Activated CD4-positive, alpha-beta memory T cell treated with anti-CD3 and anti-CD28 coated beads for 36 hours (primary cell): ENCODE data around the gene CCDC116. TPM values are rescaled to one million over a fixed set of nuclear protein-coding genes. Genes with fewer than 3 reads are reported as not detected.
"Not testable (repeated sequence)": the region's sequence is repeated elsewhere in the genome, so short reads cannot be mapped to it uniquely, and the experiment has no call there.

ENCODE experiments used
- CTCF ChIA-PET: fragments of 350-600 bp; sonication (Branson Sonifier 250); formaldehyde crosslinking; loops from one replicate; lab custom pipeline; 2021; ENCODE audit warnings: antibody characterized with exemption, inconsistent platforms; lab: Charles Lee
- POLR2A ChIA-PET: fragments of 350-600 bp; sonication (Branson Sonifier 250); formaldehyde crosslinking; loops from one replicate; lab custom pipeline; 2021; ENCODE audit warnings: antibody characterized with exemption; lab: Charles Lee
- DNase-seq: peaks from one replicate; pipeline ENCODE4 v3.0.0-alpha.2; 2020
- H3K27ac Mint-ChIP-seq: one replicate; pipeline ENCODE4 v1.8.0; 2021; ENCODE audit warnings: mixed read lengths
- H3K27me3 Mint-ChIP-seq: one replicate; pipeline ENCODE4 v1.8.0; 2021; ENCODE audit warnings: mixed read lengths
- H3K36me3 Mint-ChIP-seq: one replicate; pipeline ENCODE4 v1.8.0; 2021; ENCODE audit warnings: mixed read lengths
- H3K4me1 Mint-ChIP-seq: one replicate; pipeline ENCODE4 v1.8.0; 2021; ENCODE audit warnings: low read depth, mixed read lengths
- H3K4me3 Mint-ChIP-seq: one replicate; pipeline ENCODE4 v1.8.0; 2021; ENCODE audit warnings: mild to moderate bottlenecking, mixed read lengths
- H3K9me3 Mint-ChIP-seq: one replicate; pipeline ENCODE4 v1.8.0; 2021; ENCODE audit warnings: mixed read lengths
- intact Hi-C: fragments of 100-400 bp; cut with micrococcal nuclease; formaldehyde crosslinking; loops from one replicate; pipeline ENCODE4 v1.15.1; 2023
- total RNA-seq, 2 experiments: library from RNA; stranded (reverse); gene quantifications; one replicate each; pipeline ENCODE4 v1.2.3, GENCODE V29; 2021

The CCDC116 gene
- total RNA-seq, 2 experiments from 2014 or later: 0.27 to 0.31 TPM

- Mint-ChIP-seq H3K27me3 (no peaks in the 10 kb centered on the region), H3K9me3 (no peaks in the 10 kb centered on the region), H3K27ac (no peak overlapping the region), H3K4me1 (peaks cover 3% of the 10 kb centered on the region), H3K36me3 (peaks cover 34% of the 10 kb centered on the region), H3K4me3 (no peak overlapping the region)
- intact Hi-C loops: no loop called here
- CTCF ChIA-PET: no interaction called here
- no peak for DNase-seq
- POLR2A ChIA-PET: no interaction called here
Measured at GRCh38 chr22:21677606-21678443, 45.3 kb downstream of the CCDC116 start.

- H3K4me3 Mint-ChIP-seq, H3K27ac Mint-ChIP-seq, DNase-seq, POLR2A ChIA-PET, H3K27me3 Mint-ChIP-seq, CTCF ChIA-PET, H3K4me1 Mint-ChIP-seq, intact Hi-C loops, H3K9me3 Mint-ChIP-seq: not testable (repeated sequence)
- peaks cover 28% of the 10 kb centered on the region for H3K36me3 Mint-ChIP-seq
Measured at GRCh38 chr22:21678842-21679241, 46.3 kb downstream of the CCDC116 start.

GRCh38 chr22:21679383-21679782 is 46.8 kb downstream of the CCDC116 start:
- Mint-ChIP-seq H3K4me3 (no peak overlapping the region), H3K4me1 (peaks cover 3% of the 10 kb centered on the region), H3K27ac (no peak overlapping the region), H3K9me3 (no peaks in the 10 kb centered on the region), H3K36me3 (peaks cover 26% of the 10 kb centered on the region), H3K27me3 (no peaks in the 10 kb centered on the region)
- CTCF ChIA-PET: no interaction called here
- POLR2A ChIA-PET: no interaction called here
- intact Hi-C loops: no loop called here
- no peak for DNase-seq

- peaks cover 3% of the 10 kb centered on the region for H3K4me1 Mint-ChIP-seq
- intact Hi-C loops: no loop called here
- no peak for DNase-seq
- no peak overlapping the region for H3K4me3 Mint-ChIP-seq
- no peaks in the 10 kb centered on the region for H3K27me3 Mint-ChIP-seq
- peaks cover 21% of the 10 kb centered on the region for H3K36me3 Mint-ChIP-seq
- ChIA-PET CTCF (no interaction called here), POLR2A (no interaction called here)
- no peaks in the 10 kb centered on the region for H3K9me3 Mint-ChIP-seq
- H3K27ac Mint-ChIP-seq: no peak overlapping the region
Measured at GRCh38 chr22:21680830-21681565, 48.4 kb downstream of the CCDC116 start.

- intact Hi-C loops: no loop called here
- DNase-seq: no peak
- H3K4me3 Mint-ChIP-seq: no peak overlapping the region
- CTCF ChIA-PET: no interaction called here
- POLR2A ChIA-PET: no interaction called here
- H3K27me3 Mint-ChIP-seq: no peaks in the 10 kb centered on the region
- H3K9me3 Mint-ChIP-seq: no peaks in the 10 kb centered on the region
- no peak overlapping the region for H3K27ac Mint-ChIP-seq
- peaks cover 3% of the 10 kb centered on the region for H3K4me1 Mint-ChIP-seq
- H3K36me3 Mint-ChIP-seq: peaks cover 16% of the 10 kb centered on the region
Measured at GRCh38 chr22:21681566-21682370, 49.2 kb downstream of the CCDC116 start.

GRCh38 chr22:21682385-21683175 is 50.0 kb downstream of the CCDC116 start:
- no peak for DNase-seq
- POLR2A ChIA-PET: no interaction called here
- intact Hi-C loops: no loop called here
- H3K9me3 Mint-ChIP-seq: no peaks in the 10 kb centered on the region
- peaks cover 16% of the 10 kb centered on the region for H3K36me3 Mint-ChIP-seq
- peaks cover 3% of the 10 kb centered on the region for H3K4me1 Mint-ChIP-seq
- CTCF ChIA-PET: no interaction called here
- H3K27ac Mint-ChIP-seq: no peak overlapping the region
- H3K27me3 Mint-ChIP-seq: no peaks in the 10 kb centered on the region
- H3K4me3 Mint-ChIP-seq: no peak overlapping the region

GRCh38 chr22:21683401-21683811 is 50.8 kb downstream of the CCDC116 start:
- POLR2A ChIA-PET: no interaction called here

GRCh38 chr22:21684492-21685163 is 52.1 kb downstream of the CCDC116 start:
- no peak for DNase-seq
- Mint-ChIP-seq H3K9me3 (no peaks in the 10 kb centered on the region), H3K27ac (no peak overlapping the region), H3K36me3 (peaks cover 14% of the 10 kb centered on the region), H3K4me1 (peaks cover 5% of the 10 kb centered on the region), H3K27me3 (no peaks in the 10 kb centered on the region), H3K4me3 (no peak overlapping the region)
- intact Hi-C loops: no loop called here
- POLR2A ChIA-PET: interaction anchor here (0.6 kb wide), 1 partner anchor 79 kb away, joined by 3 read pairs; no protein-coding TSS in a partner anchor
- CTCF ChIA-PET: no interaction called here

More at GRCh38 chr22:21683401-21683811, 50.8 kb downstream of the CCDC116 start:
- no peak overlapping the region for H3K4me3 Mint-ChIP-seq
- peaks cover 3% of the 10 kb centered on the region for H3K4me1 Mint-ChIP-seq
- H3K36me3 Mint-ChIP-seq: peaks cover 16% of the 10 kb centered on the region
- CTCF ChIA-PET: no interaction called here
- no peaks in the 10 kb centered on the region for H3K27me3 Mint-ChIP-seq
- no peaks in the 10 kb centered on the region for H3K9me3 Mint-ChIP-seq
- intact Hi-C loops: no loop called here
- no peak for DNase-seq
- H3K27ac Mint-ChIP-seq: no peak overlapping the region

GRCh38 chr22:21685164-21685513 is 52.6 kb downstream of the CCDC116 start:
- POLR2A ChIA-PET: interaction anchor here (0.6 kb wide), 1 partner anchor 78 kb away, joined by 3 read pairs; no protein-coding TSS in a partner anchor
- no peak overlapping the region for H3K4me3 Mint-ChIP-seq
- no peak for DNase-seq
- H3K9me3 Mint-ChIP-seq: no peaks in the 10 kb centered on the region
- peaks cover 10% of the 10 kb centered on the region for H3K4me1 Mint-ChIP-seq
- H3K27me3 Mint-ChIP-seq: no peaks in the 10 kb centered on the region
- intact Hi-C loops: no loop called here
- H3K36me3 Mint-ChIP-seq: peaks cover 14% of the 10 kb centered on the region
- CTCF ChIA-PET: no interaction called here
- H3K27ac Mint-ChIP-seq: no peak overlapping the region

GRCh38 chr22:21686193-21686608 is 53.6 kb downstream of the CCDC116 start:
- no peak for DNase-seq
- ChIA-PET POLR2A (no interaction called here), CTCF (no interaction called here)
- H3K27ac Mint-ChIP-seq: no peak overlapping the region
- intact Hi-C loops: no loop called here
- no peaks in the 10 kb centered on the region for H3K9me3 Mint-ChIP-seq
- H3K4me3 Mint-ChIP-seq: no peak overlapping the region
- H3K4me1 Mint-ChIP-seq: peaks cover 16% of the 10 kb centered on the region
- H3K36me3 Mint-ChIP-seq: peaks cover 12% of the 10 kb centered on the region
- no peaks in the 10 kb centered on the region for H3K27me3 Mint-ChIP-seq
